C4-2B (cell line): ENCODE data around the gene P2RY12.

Source experiments
- CTCF ChIP-seq: fragments of 450-650 bp; conservative IDR thresholded peaks from 2 replicates; pipeline ENCODE4 v1.5.1; 2017; ENCODE audit warnings: mild to moderate bottlenecking
- ZFX ChIP-seq: fragments of 450-650 bp; IDR thresholded peaks from 2 replicates; pipeline ENCODE4 v1.6.1; 2017

DNA sequence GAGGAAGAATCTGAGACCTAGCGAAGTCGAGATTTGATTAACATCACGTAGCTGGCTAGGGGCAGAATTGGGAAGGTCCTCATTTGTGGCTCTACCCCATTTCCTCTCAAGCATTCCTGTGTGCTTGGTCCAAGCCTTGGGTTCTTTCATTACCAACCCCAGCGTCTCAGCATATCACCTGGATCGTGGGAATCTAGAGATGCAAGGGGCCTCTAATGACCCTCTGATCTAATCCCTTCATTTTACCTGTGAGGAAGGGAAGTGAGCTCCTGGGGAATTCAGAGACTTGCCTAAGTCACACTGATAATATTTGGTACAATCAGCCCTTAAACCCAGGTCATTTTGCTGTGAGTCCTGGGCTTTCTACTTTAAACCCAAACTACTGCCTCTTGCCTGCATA is 70.0 kb downstream of the P2RY12 start:
- no peak for TF ChIP-seq CTCF
- TF ChIP-seq ZFX: no peak
